WI38 (cell line): ENCODE measurements around the gene ZFR.

Experiments
- H3K4me3 ChIP-seq: 2 replicates; pipeline ENCODE4 v1.5.1; 2011; ENCODE audit warnings: low read depth, mild to moderate bottlenecking, control low read depth, low read length
- CTCF ChIP-seq: IDR thresholded peaks from 2 replicates; pipeline ENCODE4 v1.5.1; 2012; ENCODE audit warnings: low read depth, mild to moderate bottlenecking, control low read depth, low read length

ZFR gene

DNA sequence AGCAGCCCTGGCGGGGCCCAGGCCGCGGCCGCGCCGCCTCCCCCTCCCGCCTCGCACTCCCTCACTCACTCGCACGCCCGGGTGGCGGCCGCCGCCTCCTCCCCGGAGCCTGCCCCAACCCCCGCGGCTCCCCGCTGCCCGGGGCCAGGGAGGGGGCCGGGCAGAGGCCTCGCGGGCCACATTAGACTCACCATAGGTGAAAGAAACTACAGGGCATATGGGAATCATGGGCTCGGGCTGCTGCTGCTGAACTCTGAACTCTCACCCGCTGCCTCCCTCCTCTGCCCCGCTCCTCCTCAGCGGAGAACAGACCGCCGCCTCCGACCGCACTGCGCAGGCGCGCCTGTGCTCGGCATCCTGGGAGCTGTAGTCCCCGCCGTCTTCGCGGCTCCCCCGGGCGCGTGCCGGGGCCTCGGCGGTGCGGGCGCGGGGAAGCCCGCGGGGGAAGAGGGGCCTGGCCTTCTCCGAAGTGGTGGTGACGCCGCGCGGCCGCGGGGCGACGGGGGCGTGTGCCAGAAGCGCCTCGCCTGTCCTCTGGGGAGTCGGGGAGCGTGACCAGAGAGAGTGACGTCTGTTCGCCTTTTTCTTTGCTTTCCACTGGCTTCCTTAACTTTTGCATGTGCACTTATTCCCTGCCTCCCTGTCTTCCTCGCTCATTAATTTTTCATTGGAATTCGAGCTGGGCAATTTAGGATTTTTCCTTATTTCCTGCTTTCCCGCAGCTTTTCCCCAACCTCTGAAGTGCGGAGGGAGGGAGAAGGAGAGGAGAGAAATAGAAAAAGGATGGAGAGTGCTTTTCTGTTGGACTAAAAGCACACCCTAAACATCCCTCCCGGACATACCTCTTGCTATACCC, at the start of gene ZFR:
ZFR (minus strand) TSS at position 310 of the 856 bp plus-strand sequence; CDS start at position 228, 82 bp downstream.
- peak within 1 kb of the TSS; percentile 77 for H3K4me3 ChIP-seq
- no peak for TF ChIP-seq CTCF

- no peak for TF ChIP-seq CTCF
- H3K4me3 ChIP-seq, result no peak overlapping the region
Observed at GRCh38 chr5:32490972-32491557, 46.5 kb upstream of the ZFR start.

DNA sequence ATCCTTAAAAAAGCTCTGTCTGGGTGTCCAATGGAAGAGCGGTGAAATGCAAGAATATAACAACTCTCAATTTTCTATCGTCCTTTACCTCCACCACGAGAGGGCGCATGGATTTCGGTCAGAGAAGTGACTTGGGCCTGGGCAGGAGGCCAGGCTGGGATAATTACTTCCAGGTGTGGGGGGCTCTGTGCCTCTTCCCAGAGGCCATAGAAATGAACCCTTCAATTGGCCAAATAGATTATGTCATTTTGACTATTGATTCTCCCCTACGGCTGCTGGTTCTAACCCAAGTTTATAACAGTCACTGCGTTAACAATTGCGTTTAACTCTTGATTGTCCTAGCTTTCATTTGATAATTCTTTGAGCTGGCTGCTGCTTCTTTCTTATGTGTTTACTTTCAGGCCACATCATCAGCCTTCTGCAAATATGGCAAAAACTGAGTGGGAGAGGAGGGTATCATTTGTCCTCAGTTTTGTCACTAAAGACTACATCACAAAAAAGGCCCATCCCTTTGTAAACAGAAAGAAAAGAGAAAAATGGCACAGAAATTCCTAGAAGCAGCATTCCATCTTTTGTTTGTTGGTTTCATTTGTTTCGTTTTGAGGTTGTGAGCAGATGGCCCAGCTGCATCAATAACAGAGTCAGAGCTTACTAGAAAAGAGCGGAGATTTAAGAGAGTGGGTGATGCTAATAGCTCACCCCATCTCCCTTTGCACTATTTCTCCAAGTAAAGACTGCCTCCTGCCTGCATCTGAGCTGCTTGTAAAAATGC, 45.4 kb upstream of the ZFR start:
- peak; percentile 55 for TF ChIP-seq CTCF
- H3K4me3 ChIP-seq, result no peak overlapping the region

- H3K4me3 ChIP-seq, result no peak overlapping the region
- no peak for TF ChIP-seq CTCF
Observed at GRCh38 chr5:32487424-32487823, 42.9 kb upstream of the ZFR start.

DNA sequence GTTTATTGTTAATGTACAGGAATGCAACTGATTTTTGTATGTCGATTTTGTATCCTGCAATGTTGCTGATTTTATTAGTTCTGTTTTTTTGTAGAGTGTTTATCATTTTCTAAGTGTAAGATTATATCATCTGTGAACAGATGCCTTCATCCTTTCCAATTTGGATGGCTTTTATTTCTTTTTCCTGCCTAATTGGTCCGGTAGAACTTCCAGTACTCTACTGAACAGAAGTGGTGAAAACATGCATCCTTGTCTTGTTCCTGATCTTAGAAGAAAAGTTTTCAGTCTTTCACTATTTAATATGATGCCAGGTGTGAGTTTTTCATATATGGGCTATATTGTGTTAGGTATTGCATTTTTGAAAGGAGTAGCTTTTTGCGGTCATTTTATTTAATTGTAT, 42.5 kb upstream of the ZFR start:
- TF ChIP-seq CTCF, result no peak
- H3K4me3 ChIP-seq, result no peak overlapping the region

DNA sequence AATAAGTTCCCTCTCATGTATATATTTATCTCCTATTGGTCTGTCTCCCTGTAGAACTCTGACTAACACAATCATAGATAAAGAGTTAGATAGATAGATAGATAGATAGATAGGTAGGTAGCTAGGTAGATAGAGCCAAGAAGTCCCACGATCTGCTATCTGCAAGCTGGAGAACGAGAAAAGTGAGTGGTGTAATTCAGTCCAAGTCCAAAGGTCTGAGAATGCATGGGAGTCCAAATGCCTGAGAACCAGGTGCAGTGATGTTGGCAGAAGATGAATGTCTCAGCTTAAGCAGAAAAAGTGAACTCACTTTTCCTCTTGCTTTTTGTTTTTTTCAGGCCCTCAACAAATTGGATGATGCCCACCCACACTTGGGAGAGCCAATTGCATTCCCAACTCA, 37.7 kb upstream of the ZFR start:
- no peak overlapping the region for H3K4me3 ChIP-seq
- TF ChIP-seq CTCF, result no peak
